Activated T-cell treated with anti-CD3 and anti-CD28 coated beads, Interleukin-2, amount 50 U/mL, for 4 hours (primary cell): Measurements from ENCODE around the gene ARL14EP. TPM values are rescaled to one million over a fixed set of nuclear protein-coding genes. Genes with fewer than 3 reads are reported as not detected.

Experiments used
- ATAC-seq, 2 donors: fragments of 200-7000 bp; cut with Tn5 transposase; one replicate each; pipeline ENCODE4 v1.10.0; 2021
- DNase-seq: peaks from one replicate; pipeline ENCODE4 v3.0.0-alpha.2; 2020
- H3K27me3 Mint-ChIP-seq: one replicate; pipeline ENCODE4 v1.8.0; 2021; ENCODE audit warnings: low read depth, mixed read lengths
- H3K36me3 Mint-ChIP-seq: one replicate; pipeline ENCODE4 v1.8.0; 2022; ENCODE audit warnings: mixed read lengths; ENCODE audit not compliant: insufficient read depth
- H3K4me1 Mint-ChIP-seq: one replicate; pipeline ENCODE4 v1.8.0; 2021; ENCODE audit warnings: low read depth, mixed read lengths
- H3K4me3 Mint-ChIP-seq: one replicate; pipeline ENCODE4 v1.8.0; 2021; ENCODE audit warnings: mild to moderate bottlenecking, moderate library complexity, mixed read lengths
- H3K9me3 Mint-ChIP-seq: one replicate; pipeline ENCODE4 v1.8.0; 2021; ENCODE audit warnings: mixed read lengths
- total RNA-seq, 3 donors: library from RNA; stranded (reverse); gene quantifications; one replicate each; pipeline ENCODE4 v1.2.1, GENCODE V29; 2021

ARL14EP gene
- total RNA-seq, 3 donors from 2014 or later = 25.4 to 32.5 (median 30.8) TPM

DNA sequence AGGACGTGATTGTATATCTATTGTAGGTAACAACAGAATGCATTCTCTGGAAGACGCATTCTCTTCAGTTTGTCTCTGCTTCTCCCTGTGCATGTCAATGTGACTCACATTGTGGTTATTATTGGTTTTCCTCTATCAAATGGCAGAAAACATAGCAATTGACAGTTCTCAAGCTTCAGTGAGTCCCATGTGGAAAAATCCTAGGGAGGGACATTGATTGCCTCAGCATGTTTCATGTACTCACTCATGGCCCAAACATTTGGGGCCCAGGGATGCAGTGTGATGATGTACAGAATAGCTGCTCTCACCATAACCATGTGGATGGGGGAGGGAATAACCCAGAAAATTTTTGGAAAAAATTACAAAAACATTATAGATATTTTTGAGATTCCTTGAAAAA is 9.3 kb upstream of the ARL14EP start:
- H3K4me1 Mint-ChIP-seq = peaks cover 5% of the 10 kb centered on the region

GRCh38 chr11:30314625-30315024 is 8.3 kb upstream of the ARL14EP start:
- H3K4me1 Mint-ChIP-seq = peaks cover 5% of the 10 kb centered on the region
- peaks cover 21% of the 10 kb centered on the region for H3K27me3 Mint-ChIP-seq
- H3K4me3 Mint-ChIP-seq = no peak overlapping the region
- no peaks in the 10 kb centered on the region for H3K36me3 Mint-ChIP-seq
- ATAC-seq = no peak
- no peak for DNase-seq
- peaks cover 6% of the 10 kb centered on the region for H3K9me3 Mint-ChIP-seq

More for the DNA sequence above, 9.3 kb upstream of the ARL14EP start:
- ATAC-seq (no peak), DNase-seq (no peak)
- Mint-ChIP-seq H3K4me3 (no peak overlapping the region), H3K36me3 (no peaks in the 10 kb centered on the region), H3K27me3 (peaks cover 23% of the 10 kb centered on the region), H3K9me3 (peaks cover 6% of the 10 kb centered on the region)

DNA sequence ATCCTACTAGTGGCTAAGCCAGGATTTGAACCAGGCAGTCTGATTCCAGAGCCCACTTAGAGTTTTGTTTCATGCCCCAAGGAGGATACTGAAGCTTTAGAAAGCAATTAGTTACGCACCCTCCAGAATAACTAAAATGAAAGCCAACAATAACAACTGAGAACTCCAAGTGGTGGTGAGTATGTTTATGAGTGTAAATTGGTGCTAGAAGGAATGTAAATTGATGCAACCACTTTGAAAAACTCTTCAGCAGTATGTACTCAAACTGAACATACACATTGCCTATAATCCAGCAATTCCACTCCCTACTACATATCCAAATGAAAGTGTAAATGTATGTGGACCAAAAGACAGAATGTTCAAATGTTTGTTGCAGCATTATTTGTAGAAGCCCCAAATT is 6.7 kb upstream of the ARL14EP start:
- DNase-seq (no peak), ATAC-seq (no peak)
- Mint-ChIP-seq H3K4me3 (no peak overlapping the region), H3K36me3 (no peaks in the 10 kb centered on the region), H3K9me3 (peaks cover 1% of the 10 kb centered on the region), H3K4me1 (peaks cover 5% of the 10 kb centered on the region), H3K27me3 (peaks cover 18% of the 10 kb centered on the region)

DNA sequence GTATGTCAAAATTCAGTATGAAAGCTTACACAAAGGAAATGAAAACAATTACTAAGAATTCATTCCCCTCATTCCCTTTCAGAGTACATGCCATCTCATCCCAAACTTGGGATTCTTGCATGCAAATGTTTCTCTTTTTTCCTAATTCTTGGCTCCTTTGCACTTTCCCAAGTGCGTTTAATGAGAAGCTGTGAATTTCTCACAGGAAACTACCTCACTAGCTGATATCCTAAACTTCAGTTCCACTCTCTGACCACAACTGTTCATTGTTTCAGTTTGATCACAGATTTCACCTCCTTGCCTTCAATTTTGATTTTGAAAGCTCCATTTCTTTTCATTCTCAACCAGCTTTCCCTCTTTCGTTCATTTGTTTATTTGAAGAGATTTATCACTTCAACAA is 5.9 kb upstream of the ARL14EP start:
- H3K27me3 Mint-ChIP-seq = peaks cover 17% of the 10 kb centered on the region
- H3K4me3 Mint-ChIP-seq = no peak overlapping the region
- peaks cover 7% of the 10 kb centered on the region for H3K4me1 Mint-ChIP-seq
- H3K36me3 Mint-ChIP-seq = no peaks in the 10 kb centered on the region
- H3K9me3 Mint-ChIP-seq = no peaks in the 10 kb centered on the region
- ATAC-seq (no peak), DNase-seq (no peak)

DNA sequence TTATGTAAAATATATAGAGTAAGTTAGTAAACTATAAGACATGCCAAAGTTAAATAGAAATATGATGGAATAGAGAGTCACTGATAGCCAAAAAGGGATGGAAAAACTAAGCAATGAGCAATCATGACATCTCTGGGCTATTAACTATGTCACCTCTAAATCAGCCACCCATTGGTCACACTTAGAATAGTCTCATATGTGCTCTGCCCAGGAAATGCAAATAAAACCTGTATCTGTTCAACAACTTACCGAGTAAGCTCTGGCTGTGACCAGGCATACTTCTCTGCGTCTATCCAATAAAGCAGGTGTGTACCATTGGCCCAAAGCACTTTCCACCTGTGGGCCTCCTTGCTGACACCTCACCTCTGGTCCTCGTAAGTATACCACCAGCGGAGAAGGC is 1.6 kb upstream of the ARL14EP start:
- Mint-ChIP-seq H3K4me3 (no peak overlapping the region), H3K27me3 (peaks cover 14% of the 10 kb centered on the region), H3K9me3 (no peaks in the 10 kb centered on the region), H3K4me1 (peaks cover 36% of the 10 kb centered on the region), H3K36me3 (peaks cover 6% of the 10 kb centered on the region)
- DNase-seq = no peak
- no peak for ATAC-seq

GRCh38 chr11:30322191-30322590 is 713 bp upstream of the ARL14EP start:
- peak overlapping the region; percentile 99 for H3K4me3 Mint-ChIP-seq

GRCh38 chr11:30326114-30326778 is 3.3 kb downstream of the ARL14EP start:
- no peaks in the 10 kb centered on the region for H3K27me3 Mint-ChIP-seq
- H3K9me3 Mint-ChIP-seq = no peaks in the 10 kb centered on the region
- no peak for ATAC-seq
- H3K36me3 Mint-ChIP-seq = peaks cover 17% of the 10 kb centered on the region
- DNase-seq = no peak
- H3K4me3 Mint-ChIP-seq = peak overlapping the region; percentile 57
- peaks cover 66% of the 10 kb centered on the region for H3K4me1 Mint-ChIP-seq

More at GRCh38 chr11:30322191-30322590, 713 bp upstream of the ARL14EP start:
- Mint-ChIP-seq H3K36me3 (peaks cover 9% of the 10 kb centered on the region), H3K27me3 (peaks cover 12% of the 10 kb centered on the region), H3K4me1 (peaks cover 42% of the 10 kb centered on the region), H3K9me3 (no peaks in the 10 kb centered on the region)
- ATAC-seq (no peak), DNase-seq (no peak)

DNA sequence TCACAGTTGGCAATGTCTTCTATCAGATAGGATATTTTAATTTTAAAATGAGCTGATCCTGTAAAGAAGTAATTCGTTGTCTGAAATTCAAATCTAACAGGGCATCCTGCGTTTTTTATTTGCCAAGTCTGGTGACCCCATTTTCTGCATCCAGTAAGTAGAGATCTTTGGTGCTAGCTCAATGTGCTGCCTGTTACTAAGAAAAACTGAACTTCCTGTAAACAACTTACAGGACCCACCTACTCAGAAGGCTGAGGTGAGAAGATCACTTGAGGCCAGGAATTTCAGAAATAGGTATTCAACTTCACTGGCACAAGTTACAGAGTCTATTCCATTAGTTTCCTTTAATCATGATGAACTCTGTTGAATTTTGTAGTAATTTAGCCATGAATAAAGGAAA is 4.0 kb downstream of the ARL14EP start:
- H3K27me3 Mint-ChIP-seq = no peaks in the 10 kb centered on the region
- H3K36me3 Mint-ChIP-seq = peaks cover 20% of the 10 kb centered on the region
- ATAC-seq = no peak
- no peak for DNase-seq
- peak overlapping the region; percentile 57 for H3K4me3 Mint-ChIP-seq
- H3K4me1 Mint-ChIP-seq = peaks cover 67% of the 10 kb centered on the region
- H3K9me3 Mint-ChIP-seq = no peaks in the 10 kb centered on the region

DNA sequence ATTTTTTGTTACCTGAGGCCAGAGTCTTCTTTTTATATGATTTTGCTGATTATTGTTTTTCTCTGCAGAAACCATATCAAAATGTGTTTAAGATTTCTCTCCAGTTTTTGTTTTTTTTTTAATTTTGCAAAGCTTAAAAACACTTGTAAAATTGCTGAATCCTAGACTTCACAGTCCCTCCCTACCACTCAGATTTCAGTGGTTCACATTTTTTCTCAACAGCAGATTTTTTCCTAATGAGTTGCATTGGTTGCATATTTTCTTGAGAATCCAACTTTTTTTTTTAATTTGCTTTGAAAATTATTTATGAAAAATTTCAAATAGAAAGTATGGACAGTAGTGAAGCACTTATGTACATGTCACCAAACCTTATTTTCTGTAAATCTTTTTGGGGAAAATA is 5.8 kb downstream of the ARL14EP start:
- Mint-ChIP-seq H3K9me3 (no peaks in the 10 kb centered on the region), H3K4me3 (no peak overlapping the region), H3K4me1 (peaks cover 62% of the 10 kb centered on the region), H3K27me3 (no peaks in the 10 kb centered on the region), H3K36me3 (peaks cover 29% of the 10 kb centered on the region)
- no peak for DNase-seq
- no peak for ATAC-seq

GRCh38 chr11:30329150-30329940 is 6.4 kb downstream of the ARL14EP start:
- DNase-seq = no peak
- Mint-ChIP-seq H3K9me3 (no peaks in the 10 kb centered on the region), H3K4me3 (no peak overlapping the region), H3K4me1 (peaks cover 58% of the 10 kb centered on the region), H3K36me3 (peaks cover 32% of the 10 kb centered on the region), H3K27me3 (no peaks in the 10 kb centered on the region)
- peak; percentile 76 to 85 for ATAC-seq

GRCh38 chr11:30333405-30333804 is 10.5 kb downstream of the ARL14EP start:
- Mint-ChIP-seq H3K27me3 (no peaks in the 10 kb centered on the region), H3K4me3 (no peak overlapping the region), H3K9me3 (no peaks in the 10 kb centered on the region), H3K4me1 (peaks cover 25% of the 10 kb centered on the region), H3K36me3 (peaks cover 39% of the 10 kb centered on the region)
- ATAC-seq (peak in 1 of 2 donors; percentile 39), DNase-seq (no peak)

DNA sequence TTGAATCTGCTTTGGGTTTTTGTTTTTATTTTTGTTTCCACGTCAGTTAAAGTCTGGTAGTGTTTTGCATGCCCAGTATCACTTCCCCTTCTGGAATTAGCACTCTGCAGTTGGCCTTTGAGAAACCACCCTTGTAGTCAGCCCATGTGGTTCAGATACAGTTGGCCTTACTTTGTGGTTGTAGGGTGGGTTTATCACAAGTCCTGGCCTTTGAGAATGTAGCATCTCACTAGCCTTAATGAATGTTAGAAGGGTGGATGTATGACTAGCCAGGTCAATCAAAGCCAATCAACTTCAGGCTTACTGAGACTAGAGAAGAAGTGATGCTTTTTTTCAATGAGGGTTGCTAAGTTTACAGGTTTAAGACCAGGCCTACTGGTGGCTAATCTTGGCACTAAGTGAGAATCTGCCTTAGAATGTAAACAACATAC is 19.8 kb downstream of the ARL14EP start:
- no peak for DNase-seq
- no peak for ATAC-seq

GRCh38 chr11:30344085-30344484 is 21.2 kb downstream of the ARL14EP start:
- H3K9me3 Mint-ChIP-seq = no peaks in the 10 kb centered on the region
- DNase-seq (no peak), ATAC-seq (no peak)
- H3K4me3 Mint-ChIP-seq = no peak overlapping the region
- H3K27me3 Mint-ChIP-seq = no peaks in the 10 kb centered on the region
- peaks cover 5% of the 10 kb centered on the region for H3K4me1 Mint-ChIP-seq
- peaks cover 9% of the 10 kb centered on the region for H3K36me3 Mint-ChIP-seq

More for the DNA sequence above, 19.8 kb downstream of the ARL14EP start:
- H3K4me3 Mint-ChIP-seq = no peak overlapping the region
- H3K4me1 Mint-ChIP-seq = peaks cover 5% of the 10 kb centered on the region
- no peaks in the 10 kb centered on the region for H3K27me3 Mint-ChIP-seq
- H3K36me3 Mint-ChIP-seq = peaks cover 11% of the 10 kb centered on the region
- no peaks in the 10 kb centered on the region for H3K9me3 Mint-ChIP-seq

DNA sequence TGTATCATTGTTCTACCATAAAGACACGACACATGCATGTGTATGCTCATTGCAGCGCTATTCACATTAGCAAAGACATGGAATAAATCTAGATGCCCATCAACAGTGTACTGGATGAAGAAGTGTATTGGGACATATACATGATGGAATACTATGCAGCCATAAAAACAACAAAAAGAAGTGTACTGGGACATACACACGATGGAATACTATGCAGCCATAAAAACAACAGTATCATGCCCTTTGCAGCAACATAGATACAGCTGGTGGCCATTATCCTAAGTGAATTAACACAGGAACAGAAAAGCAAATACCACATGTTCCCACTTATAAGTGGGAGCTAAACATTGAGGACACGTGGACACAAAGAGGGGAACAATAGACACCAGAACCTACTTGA is 22.7 kb downstream of the ARL14EP start:
- no peaks in the 10 kb centered on the region for H3K27me3 Mint-ChIP-seq
- H3K4me1 Mint-ChIP-seq = peaks cover 9% of the 10 kb centered on the region
- H3K36me3 Mint-ChIP-seq = peaks cover 9% of the 10 kb centered on the region

More for the DNA sequence above, 22.7 kb downstream of the ARL14EP start:
- Mint-ChIP-seq H3K4me3 (no peak overlapping the region), H3K9me3 (no peaks in the 10 kb centered on the region)
- no peak for DNase-seq
- ATAC-seq = no peak
